ENCODE results near the gene SYNE1.
A peak's percentile ranks its signal among the peaks of the same experiment; 100 is the strongest.

SYNE1 gene

DNA sequence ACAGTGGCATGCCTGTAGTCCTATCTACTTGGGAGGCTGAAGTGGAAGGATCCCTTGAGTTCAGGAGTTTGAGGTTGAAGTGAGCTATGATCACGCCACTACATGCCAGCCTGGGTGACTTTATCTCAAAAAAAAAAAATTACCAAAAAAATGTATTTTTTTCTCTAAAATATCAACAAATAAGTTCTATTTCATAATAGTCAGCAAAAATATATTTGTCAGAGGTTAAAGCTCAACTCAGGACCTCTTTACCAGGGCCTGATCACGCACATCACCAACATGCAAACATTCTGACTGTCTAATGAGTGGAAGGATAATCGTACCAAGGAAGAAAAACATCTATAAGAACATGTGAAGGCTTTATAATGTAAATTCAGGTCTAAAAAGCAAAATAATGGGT, 387.0 kb downstream of the SYNE1 start:
- Histone ChIP-seq H3K36me3 (ENCODE audit: control insufficient read depth in 1 of 2, insufficient read depth in 2 of 2, low read length in 2 of 2) (no peaks in the 10 kb centered on the region), H3K79me1 (ENCODE audit: low read length) (no peaks in the 10 kb centered on the region)

DNA sequence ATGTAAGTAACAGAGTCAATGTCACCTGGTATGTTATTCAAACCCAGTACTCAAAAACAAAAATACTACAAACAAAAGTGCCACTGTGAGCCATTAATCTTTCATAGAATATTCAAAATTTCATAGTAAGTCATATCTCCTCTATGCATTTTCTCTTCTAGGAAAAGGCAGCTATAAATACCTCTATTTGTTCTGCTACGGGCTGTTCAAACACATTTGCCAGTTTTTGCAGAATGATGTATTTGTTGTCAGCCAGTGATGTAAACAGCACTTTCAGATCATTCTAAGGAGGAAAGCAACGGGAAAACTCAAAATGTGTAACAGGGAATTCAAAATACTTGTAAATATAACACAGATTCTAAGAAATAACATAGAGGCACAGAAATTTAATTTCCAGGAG, 388.2 kb downstream of the SYNE1 start:
- no peak overlapping the region for H2AK5ac ChIP-seq (ENCODE audit: low read length)
- H3K79me2 ChIP-seq (ENCODE audit: control insufficient read depth, insufficient read depth, low read length, poor library complexity), result no peaks in the 10 kb centered on the region
- WGBS (ENCODE audit: extremely low coverage, insufficient coverage, insufficient read length), result no CpG with 5 or more reads among the region's 2 CpGs
- H3K18ac ChIP-seq (ENCODE audit: low read length), result no peak overlapping the region
- no peaks in the 10 kb centered on the region for H3K36me3 ChIP-seq (ENCODE audit: control insufficient read depth in 1 of 2, insufficient read depth in 2 of 2, low read length in 2 of 2)
- H2BK12ac ChIP-seq (ENCODE audit: low read length), result no peak overlapping the region
- DNase-seq, result no peak
- H2AFZ ChIP-seq (ENCODE audit: insufficient read depth, low read length, poor library complexity), result no peak overlapping the region
- H3K4me3 ChIP-seq (ENCODE audit: low read depth, low read length), result no peak overlapping the region
- peaks cover 0 to 2% of the 10 kb centered on the region in 2 experiments for H3K4me1 ChIP-seq (ENCODE audit: control insufficient read depth in 1 of 2, insufficient read depth in 2 of 2, low read length in 2 of 2)
- H3K9me3 ChIP-seq (ENCODE audit: insufficient read depth, low read depth, low read length), result no peaks in the 10 kb centered on the region
- H2BK120ac ChIP-seq (ENCODE audit: insufficient read depth, low read length, poor library complexity), result no peak overlapping the region
- no peak overlapping the region for H3K27ac ChIP-seq (ENCODE audit: low read depth, low read length)
- no peak overlapping the region for H4K91ac ChIP-seq (ENCODE audit: low read depth, low read length)
- no peak overlapping the region for H4K8ac ChIP-seq (ENCODE audit: low read depth, low read length)
- no peak overlapping the region for H4K12ac ChIP-seq (ENCODE audit: low read depth, low read length)
- no peaks in the 10 kb centered on the region for H3K79me1 ChIP-seq (ENCODE audit: low read length)
- no peak overlapping the region for H2BK5ac ChIP-seq (ENCODE audit: low read depth, low read length, poor library complexity)
- H3K4ac ChIP-seq (ENCODE audit: low read depth, low read length), result no peak overlapping the region
- no peak overlapping the region for H3K4me2 ChIP-seq (ENCODE audit: low read length)
- H3K27me3 ChIP-seq (ENCODE audit: insufficient read depth, low read length), result no peaks in the 10 kb centered on the region
- no peak overlapping the region for H3K14ac ChIP-seq (ENCODE audit: low read length)
- H3K9ac ChIP-seq (ENCODE audit: low read length), result no peak overlapping the region
- no peak overlapping the region for H3K23ac ChIP-seq (ENCODE audit: low read length)

More for the DNA sequence above, 387.0 kb downstream of the SYNE1 start:
- Histone ChIP-seq H4K91ac (ENCODE audit: low read depth, low read length) (no peak overlapping the region), H3K27ac (ENCODE audit: low read depth, low read length) (no peak overlapping the region), H3K4me2 (ENCODE audit: low read length) (no peak overlapping the region), H3K9me3 (ENCODE audit: insufficient read depth, low read depth, low read length) (no peaks in the 10 kb centered on the region), H3K4me3 (ENCODE audit: low read depth, low read length) (no peak overlapping the region), H3K27me3 (ENCODE audit: insufficient read depth, low read length) (no peaks in the 10 kb centered on the region), H4K12ac (ENCODE audit: low read depth, low read length) (no peak overlapping the region), H4K8ac (ENCODE audit: low read depth, low read length) (no peak overlapping the region), H3K4ac (ENCODE audit: low read depth, low read length) (no peak overlapping the region), H3K9ac (ENCODE audit: low read length) (no peak overlapping the region), H2AFZ (ENCODE audit: insufficient read depth, low read length, poor library complexity) (no peak overlapping the region), H3K4me1 (ENCODE audit: control insufficient read depth in 1 of 2, insufficient read depth in 2 of 2, low read length in 2 of 2) (peaks cover 0 to 2% of the 10 kb centered on the region in 2 experiments), H3K23ac (ENCODE audit: low read length) (no peak overlapping the region), H3K79me2 (ENCODE audit: control insufficient read depth, insufficient read depth, low read length, poor library complexity) (no peaks in the 10 kb centered on the region), H3K14ac (ENCODE audit: low read length) (no peak overlapping the region), H2BK5ac (ENCODE audit: low read depth, low read length, poor library complexity) (no peak overlapping the region), H2AK5ac (ENCODE audit: low read length) (no peak overlapping the region), H3K18ac (ENCODE audit: low read length) (no peak overlapping the region), H2BK12ac (ENCODE audit: low read length) (no peak overlapping the region), H2BK120ac (ENCODE audit: insufficient read depth, low read length, poor library complexity) (no peak overlapping the region)
- no CpG with 5 or more reads among the region's 3 CpGs for WGBS (ENCODE audit: extremely low coverage, insufficient coverage, insufficient read length)
- DNase-seq, result no peak

DNA sequence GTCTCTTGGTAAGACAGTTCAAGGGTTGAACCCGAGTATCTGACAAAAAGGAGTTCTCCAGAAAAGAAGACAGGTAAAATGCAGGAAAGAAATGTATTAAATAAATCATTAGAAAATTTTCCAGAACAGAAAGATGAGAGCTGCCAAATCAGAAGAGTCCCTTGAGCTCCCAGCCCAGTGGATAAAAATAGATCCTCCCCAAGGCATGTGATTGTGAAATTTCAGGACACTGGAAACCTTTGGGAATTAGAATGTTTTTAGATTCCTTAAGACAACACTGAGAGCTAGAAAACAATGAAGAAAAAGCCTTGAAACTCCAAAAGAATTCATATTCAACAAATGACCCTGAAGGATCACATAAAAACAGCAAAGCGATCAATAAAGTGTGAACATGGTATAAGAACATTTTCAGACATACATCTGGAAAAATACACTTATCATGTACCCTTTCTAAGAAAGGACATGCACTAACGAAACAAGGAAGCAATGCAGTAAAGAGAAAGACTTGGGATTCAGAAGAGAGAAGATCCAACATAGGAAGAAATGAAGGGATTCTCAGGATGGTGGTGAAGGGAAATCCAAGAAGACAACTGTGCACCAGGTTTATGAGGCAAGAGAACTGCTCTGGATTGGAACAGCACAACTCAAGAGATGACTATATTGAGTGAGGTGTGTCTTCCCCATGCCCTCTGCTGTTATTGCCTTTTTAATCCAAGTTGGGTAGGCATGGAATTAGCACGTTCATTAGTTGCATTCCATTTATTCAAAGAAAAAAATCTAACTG, 390.4 kb downstream of the SYNE1 start:
- no peak overlapping the region for H2BK12ac ChIP-seq (ENCODE audit: low read length)
- no peak overlapping the region for H3K4me3 ChIP-seq (ENCODE audit: low read depth, low read length)
- no peak overlapping the region for H4K91ac ChIP-seq (ENCODE audit: low read depth, low read length)
- no peaks in the 10 kb centered on the region for H3K27me3 ChIP-seq (ENCODE audit: insufficient read depth, low read length)
- no peak overlapping the region for H2AFZ ChIP-seq (ENCODE audit: insufficient read depth, low read length, poor library complexity)
- H3K79me1 ChIP-seq (ENCODE audit: low read length), result no peaks in the 10 kb centered on the region
- H4K8ac ChIP-seq (ENCODE audit: low read depth, low read length), result no peak overlapping the region
- no peak overlapping the region for H2BK120ac ChIP-seq (ENCODE audit: insufficient read depth, low read length, poor library complexity)
- no peak overlapping the region for H4K12ac ChIP-seq (ENCODE audit: low read depth, low read length)
- no peak overlapping the region for H3K23ac ChIP-seq (ENCODE audit: low read length)
- H3K4me1 ChIP-seq (ENCODE audit: control insufficient read depth in 1 of 2, insufficient read depth in 2 of 2, low read length in 2 of 2), result peaks cover 0 to 2% of the 10 kb centered on the region in 2 experiments
- no peak overlapping the region for H3K4me2 ChIP-seq (ENCODE audit: low read length)
- H3K79me2 ChIP-seq (ENCODE audit: control insufficient read depth, insufficient read depth, low read length, poor library complexity), result no peaks in the 10 kb centered on the region
- H3K4ac ChIP-seq (ENCODE audit: low read depth, low read length), result no peak overlapping the region
- no peaks in the 10 kb centered on the region for H3K36me3 ChIP-seq (ENCODE audit: control insufficient read depth in 1 of 2, insufficient read depth in 2 of 2, low read length in 2 of 2)
- H2BK5ac ChIP-seq (ENCODE audit: low read depth, low read length, poor library complexity), result no peak overlapping the region
- H3K18ac ChIP-seq (ENCODE audit: low read length), result no peak overlapping the region
- no peak for DNase-seq
- no CpG with 5 or more reads among the region's 4 CpGs for WGBS (ENCODE audit: extremely low coverage, insufficient coverage, insufficient read length)
- H3K14ac ChIP-seq (ENCODE audit: low read length), result no peak overlapping the region
- no peak overlapping the region for H3K9ac ChIP-seq (ENCODE audit: low read length)
- H3K27ac ChIP-seq (ENCODE audit: low read depth, low read length), result no peak overlapping the region
- no peak overlapping the region for H2AK5ac ChIP-seq (ENCODE audit: low read length)
- H3K9me3 ChIP-seq (ENCODE audit: insufficient read depth, low read depth, low read length), result no peaks in the 10 kb centered on the region

DNA sequence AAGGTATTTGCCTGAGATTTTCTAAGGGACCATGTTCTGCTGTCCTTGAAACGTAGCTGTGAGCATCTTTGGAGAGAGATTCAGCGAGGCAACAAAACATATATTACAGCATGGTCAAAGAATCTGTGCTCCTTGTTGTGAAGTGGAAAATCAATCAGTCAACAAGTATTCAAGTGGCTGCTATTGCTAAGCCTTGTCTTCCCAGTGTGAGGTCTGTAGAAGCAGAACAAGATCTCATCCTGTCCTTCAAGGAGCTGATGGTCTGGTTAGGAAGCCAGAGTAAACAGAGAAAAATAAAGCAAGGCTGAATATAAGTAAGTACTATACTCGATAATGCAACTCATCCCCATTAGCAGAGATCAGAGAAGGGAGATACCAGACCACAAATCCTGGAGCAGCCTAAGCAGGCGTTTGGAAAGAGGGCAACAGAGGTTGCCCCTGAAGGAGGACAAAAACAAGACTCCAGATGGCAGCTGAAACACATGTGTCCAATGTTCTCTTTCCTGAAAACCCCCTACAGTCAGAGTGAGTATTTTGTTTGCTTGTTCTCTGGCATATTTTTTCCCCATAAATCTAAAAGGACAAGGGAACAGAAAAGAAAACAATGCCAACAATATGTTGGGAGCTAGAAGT, 392.0 kb downstream of the SYNE1 start:
- no peak overlapping the region for H4K91ac ChIP-seq (ENCODE audit: low read depth, low read length)
- H3K79me2 ChIP-seq (ENCODE audit: control insufficient read depth, insufficient read depth, low read length, poor library complexity), result no peaks in the 10 kb centered on the region
- no peaks in the 10 kb centered on the region for H3K79me1 ChIP-seq (ENCODE audit: low read length)
- H3K4ac ChIP-seq (ENCODE audit: low read depth, low read length), result no peak overlapping the region
- no peaks in the 10 kb centered on the region for H3K36me3 ChIP-seq (ENCODE audit: control insufficient read depth in 1 of 2, insufficient read depth in 2 of 2, low read length in 2 of 2)
- no peak overlapping the region for H3K4me2 ChIP-seq (ENCODE audit: low read length)
- no peak overlapping the region for H3K4me3 ChIP-seq (ENCODE audit: low read depth, low read length)
- no peak overlapping the region for H2BK5ac ChIP-seq (ENCODE audit: low read depth, low read length, poor library complexity)
- no peak overlapping the region for H3K27ac ChIP-seq (ENCODE audit: low read depth, low read length)
- H3K14ac ChIP-seq (ENCODE audit: low read length), result no peak overlapping the region
- no peak overlapping the region for H3K9ac ChIP-seq (ENCODE audit: low read length)
- no peak for DNase-seq
- H4K8ac ChIP-seq (ENCODE audit: low read depth, low read length), result no peak overlapping the region
- no CpG with 5 or more reads among the region's 4 CpGs for WGBS (ENCODE audit: extremely low coverage, insufficient coverage, insufficient read length)
- no peak overlapping the region for H2AFZ ChIP-seq (ENCODE audit: insufficient read depth, low read length, poor library complexity)
- H4K12ac ChIP-seq (ENCODE audit: low read depth, low read length), result no peak overlapping the region
- no peaks in the 10 kb centered on the region for H3K9me3 ChIP-seq (ENCODE audit: insufficient read depth, low read depth, low read length)
- peaks cover 0 to 6% of the 10 kb centered on the region in 2 experiments for H3K4me1 ChIP-seq (ENCODE audit: control insufficient read depth in 1 of 2, insufficient read depth in 2 of 2, low read length in 2 of 2)
- no peak overlapping the region for H2BK120ac ChIP-seq (ENCODE audit: insufficient read depth, low read length, poor library complexity)
- H3K27me3 ChIP-seq (ENCODE audit: insufficient read depth, low read length), result no peaks in the 10 kb centered on the region
- H2BK12ac ChIP-seq (ENCODE audit: low read length), result peak overlapping the region; percentile 27
- H2AK5ac ChIP-seq (ENCODE audit: low read length), result no peak overlapping the region
- H3K23ac ChIP-seq (ENCODE audit: low read length), result no peak overlapping the region
- no peak overlapping the region for H3K18ac ChIP-seq (ENCODE audit: low read length)

All from trophoblast cell (in vitro differentiated cells and primary cell).